HepG2 (cell line): ENCODE data around the gene RUVBL2. TPM values are rescaled to one million over a fixed set of nuclear protein-coding genes. Genes with fewer than 3 reads are reported as not detected.
"Not testable (repeated sequence)": the region's sequence is repeated elsewhere in the genome, so short reads cannot be mapped to it uniquely, and the experiment has no call there.

Experiments
- ATAC-seq: fragments of 200-7000 bp; cut with Tn5 transposase; 3 replicates; pipeline ENCODE4 v1.9.1; 2020; ENCODE audit warnings: mild to moderate bottlenecking, moderate library complexity
- BruUV-seq: library from RNA; stranded (reverse); fragments of 400-500 nt; replicated peaks from 2 replicates; lab custom pipeline; 2021; lab: Mats Ljungman, UMichigan
- CTCF ChIA-PET: fragments of 300-600 bp; formaldehyde crosslinking; extraction: SDS; loops from one replicate; lab custom pipeline; 2021; ENCODE audit warnings: low total read pairs, inconsistent platforms, low intra/inter-chr PET ratio; lab: Yijun Ruan, JAX
- POLR2A ChIA-PET: fragments of 350-600 bp; sonication (Branson Sonifier 250); formaldehyde crosslinking; loops from one replicate; lab custom pipeline; 2020; ENCODE audit warnings: antibody characterized with exemption, inconsistent platforms; lab: Yijun Ruan, JAX
- DNase-seq: peaks from one replicate; pipeline ENCODE4 v3.0.0-alpha.2; 2015; ENCODE audit warnings: low spot score
- FAIRE-seq: peaks from 3 replicates; lab custom pipeline; 2011; peaks lifted over from hg19 to GRCh38; lab: Jason Lieb, UNC
- H2AFZ ChIP-seq: one replicate; pipeline ENCODE4 v1.6.1; 2011; ENCODE audit warnings: low read length, inconsistent platforms
- H3K27ac ChIP-seq: fragments of 300-600 bp; 3 replicates; pipeline ENCODE4 v1.8.0; 2011; ENCODE audit warnings: mixed run types, mild to moderate bottlenecking, mixed read lengths, low read length, inconsistent platforms; ENCODE audit not compliant: insufficient read depth; ENCODE audit errors: extremely low read length
- H3K27me3 ChIP-seq, 2 experiments: fragments of 200-600 bp in 1 of 2; 2 replicates in 1 of 2; 3 replicates in 1 of 2; pipeline versions ENCODE4 v1.6.0 to v1.8.0; 2011; ENCODE audit warnings: low read length in 2 of 2, mild to moderate bottlenecking in 2 of 2, moderate library complexity in 2 of 2, inconsistent platforms in 1 of 2; ENCODE audit not compliant: insufficient read depth in 2 of 2, control insufficient read depth in 1 of 2
- H3K36me3 ChIP-seq, 2 experiments: fragments of 200-600 bp in 1 of 2; replicated peaks in 1 of 2; 2 replicates in 1 of 2; 3 replicates in 1 of 2; pipeline versions ENCODE4 v1.5.1 to v1.8.0; 2011; ENCODE audit warnings: low read length in 2 of 2, inconsistent platforms in 1 of 2; ENCODE audit not compliant: insufficient read depth in 2 of 2, control insufficient read depth in 1 of 2
- H3K4me1 ChIP-seq: 2 replicates; pipeline ENCODE4 v1.5.1; 2012; ENCODE audit warnings: low read length, inconsistent platforms; ENCODE audit not compliant: insufficient read depth
- H3K4me2 ChIP-seq: 2 replicates; pipeline ENCODE4 v1.6.0; 2011; ENCODE audit warnings: low read depth, low read length, inconsistent platforms
- H3K4me3 ChIP-seq, 3 experiments: fragments of 200-600 bp in 1 of 3; sonication (generic), shearing (Covaris generic) in 1 of 3; replicated peaks in 1 of 3; 2 replicates each; pipeline ENCODE4 v1.5.1; 2011 to 2016; ENCODE audit warnings: low read length in 3 of 3, inconsistent platforms in 2 of 3, low read depth in 2 of 3, mild to moderate bottlenecking in 2 of 3, control low read depth in 1 of 3, mixed read lengths in 1 of 3; ENCODE audit not compliant: insufficient read depth in 1 of 3
- H3K79me2 ChIP-seq: one replicate; pipeline ENCODE4 v1.6.1; 2011; ENCODE audit warnings: low read length, inconsistent platforms; ENCODE audit not compliant: insufficient read depth
- H3K9ac ChIP-seq: 2 replicates; pipeline ENCODE4 v1.6.0; 2011; ENCODE audit warnings: mild to moderate bottlenecking, low read depth, low read length, inconsistent platforms; ENCODE audit not compliant: insufficient read depth
- H3K9me3 ChIP-seq: 2 replicates; pipeline ENCODE4 v1.5.1; 2012; ENCODE audit warnings: mild to moderate bottlenecking, low read length
- H4K20me1 ChIP-seq: 2 replicates; pipeline ENCODE4 v1.6.0; 2011; ENCODE audit warnings: inconsistent platforms, mild to moderate bottlenecking, low read length, moderate library complexity; ENCODE audit not compliant: insufficient read depth
- ATF7 ChIP-seq, 2 experiments: fragments of 450-650 bp in 1 of 2; sonication (generic) in 1 of 2; formaldehyde crosslinking in 1 of 2; IDR thresholded peaks; 2 replicates each; pipeline versions ENCODE4 v1.4.0 to v1.6.1; 2016 to 2020; ENCODE audit warnings: antibody characterized with exemption in 1 of 2, mild to moderate bottlenecking in 1 of 2, missing genetic modification reagents in 1 of 2
- WGBS: methylation state at CpG from one replicate; pipeline ENCODE4 v1.1.6; 2017; ENCODE audit warnings: low lambda C conversion rate; 5-methylcytosine and 5-hydroxymethylcytosine counted together
- in situ Hi-C: cut with HindIII; loops from 2 replicates; pipeline ENCODE4 v1.10.0; 2017; ENCODE audit warnings: low pct_unique_long_range_greater_than_20kb; ENCODE audit not compliant: extremely low pct_ligation_motif_present
- intact Hi-C: fragments of 100-400 bp; cut with micrococcal nuclease; formaldehyde crosslinking; loops from one replicate; pipeline ENCODE4 v1.10.0; 2022; ENCODE audit not compliant: unreplicated experiment
- polyA plus RNA-seq, 8 experiments: library from polyadenylated mRNA; depleted of rRNA in 3 of 8; stranded (reverse) in 7 of 8; unstranded in 1 of 8; fragments of >200 nt; fragmentation: Illumina TruSeq in 4 of 8; extraction: Trizol in 4 of 8; gene quantifications; 2 replicates each; pipeline versions ENCODE4 v1.2.1 to v1.2.3, GENCODE V29; 2011 to 2016; ENCODE audit warnings: low read depth in 4 of 8, missing spikeins in 1 of 8, mixed read lengths in 1 of 8; ENCODE audit not compliant: insufficient read depth in 1 of 8
- total RNA-seq, 5 experiments: library from RNA; depleted of rRNA; stranded (reverse); fragments of >200 nt; fragmentation: Illumina TruSeq; extraction: Trizol; gene quantifications; 2 replicates each; pipeline ENCODE4 v1.2.3, GENCODE V29; 2016; ENCODE audit warnings: low read depth in 1 of 5

Gene RUVBL2
- total and polyA plus RNA-seq, 2 of the 13 experiments (the other 11 are each of a cell fraction or from before 2014, with no cell fraction given), result 120 to 122 TPM

GRCh38 chr19:49042177-49042576 is 48.5 kb downstream of the RUVBL2 start:
- H2AFZ ChIP-seq, result no peak overlapping the region
- H3K9ac ChIP-seq, result no peak overlapping the region
- no peak overlapping the region for H3K27ac ChIP-seq
- intact Hi-C loops, result no loop called here
- ChIA-PET POLR2A (no interaction called here), CTCF (no interaction called here)
- H3K4me2 ChIP-seq, result no peak overlapping the region
- no peaks in the 10 kb centered on the region for H3K9me3 ChIP-seq
- no peaks in the 10 kb centered on the region for H3K4me1 ChIP-seq
- ATAC-seq, result no peak
- 4% methylated on average over 10 of the region's 17 CpGs for WGBS
- no peak for DNase-seq
- in situ Hi-C loops, result no loop called here
- no peaks in the 10 kb centered on the region for H3K36me3 ChIP-seq
- no peaks in the 10 kb centered on the region for H4K20me1 ChIP-seq
- TF ChIP-seq ATF7 (IDR thresholded peaks at IDR 0.05) (no peak), ATF7 (CRISPR knock-in tag; IDR thresholded peaks at IDR 0.05) (no peak)
- no peak for FAIRE-seq
- no peaks in the 10 kb centered on the region for H3K79me2 ChIP-seq
- no peak overlapping the region for H3K4me3 ChIP-seq
- peaks cover 1 to 5% of the 10 kb centered on the region in 2 experiments; a peak in 2 of 5 replicates for H3K27me3 ChIP-seq
- no TSS peak for BruUV-seq

GRCh38 chr19:49042666-49043065 is 49.0 kb downstream of the RUVBL2 start:
- in situ Hi-C loops, CTCF ChIA-PET, H3K27me3 ChIP-seq, BruUV-seq, intact Hi-C loops, H3K9me3 ChIP-seq, FAIRE-seq, H4K20me1 ChIP-seq, ATAC-seq, H3K9ac ChIP-seq, H3K79me2 ChIP-seq, H3K27ac ChIP-seq, H3K4me2 ChIP-seq, H3K4me3 ChIP-seq, H3K36me3 ChIP-seq, DNase-seq, H2AFZ ChIP-seq, POLR2A ChIA-PET, H3K4me1 ChIP-seq: not testable (repeated sequence)
- 0% methylated on average over 1 of the region's 4 CpGs for WGBS

- intact Hi-C loops, H3K27me3 ChIP-seq, H3K4me3 ChIP-seq, H3K27ac ChIP-seq, DNase-seq, H3K9ac ChIP-seq, CTCF ChIA-PET, POLR2A ChIA-PET, ATAC-seq, H3K9me3 ChIP-seq, BruUV-seq, FAIRE-seq, in situ Hi-C loops, H3K79me2 ChIP-seq, H3K36me3 ChIP-seq, H3K4me2 ChIP-seq, H3K4me1 ChIP-seq, H2AFZ ChIP-seq, H4K20me1 ChIP-seq: not testable (repeated sequence)
- WGBS, result no CpG with 5 or more reads among the region's 15 CpGs
Measured at GRCh38 chr19:49043548-49043947, 49.9 kb downstream of the RUVBL2 start, which contains the start of gene CGB5. Gene CGB5 (plus strand): TSS chr19:49043848. CDS start chr19:49044210, 362 bp downstream.

- H3K27ac ChIP-seq, FAIRE-seq, H4K20me1 ChIP-seq, BruUV-seq, H3K4me1 ChIP-seq, POLR2A ChIA-PET, H3K9me3 ChIP-seq, ATAC-seq, H3K4me2 ChIP-seq, in situ Hi-C loops, H2AFZ ChIP-seq, H3K4me3 ChIP-seq, DNase-seq, H3K36me3 ChIP-seq, CTCF ChIA-PET, intact Hi-C loops, H3K9ac ChIP-seq, H3K79me2 ChIP-seq: not testable (repeated sequence)
- H3K27me3 ChIP-seq, result peaks cover 2 to 11% of the 10 kb centered on the region in 2 experiments; a peak in 3 of 5 replicates
- WGBS, result 60% methylated on average over 5 of the region's 12 CpGs
Measured at GRCh38 chr19:49049011-49049410, 55.3 kb downstream of the RUVBL2 start, which contains the start of gene CGB8. Gene CGB8 (minus strand): TSS chr19:49049111. CDS start chr19:49048739, 372 bp downstream.
